DMS153 treated with DMSO at 0.1 percent for 48 hours (cell line): ENCODE results near the gene HYI.

Source experiments
- DNase-seq: peaks from one replicate; lab custom pipeline; 2025; ENCODE audit not compliant: unreplicated experiment; lab: John Stamatoyannopoulos, UW

The HYI gene

DNA sequence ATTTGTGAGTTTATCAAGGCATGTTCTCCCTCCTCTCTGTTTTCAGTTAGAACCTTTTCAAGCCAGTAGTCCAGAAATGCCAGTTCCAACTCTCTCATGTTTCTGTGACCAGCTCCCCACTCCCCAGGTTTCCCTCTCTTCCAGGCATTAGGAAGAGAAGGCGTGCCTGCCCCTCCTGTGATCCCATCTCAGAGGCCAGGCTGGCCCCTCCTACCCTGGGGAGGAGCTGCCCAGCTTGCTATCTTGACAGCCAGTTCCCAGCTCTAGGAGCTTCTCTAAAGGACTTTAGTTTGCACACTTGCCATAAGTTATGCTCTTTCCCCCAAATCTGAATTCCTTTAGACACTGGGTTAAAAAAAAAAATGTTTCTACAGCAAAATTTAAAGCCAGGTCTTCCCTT is 8.9 kb downstream of the HYI start:
- no peak for DNase-seq

DNA sequence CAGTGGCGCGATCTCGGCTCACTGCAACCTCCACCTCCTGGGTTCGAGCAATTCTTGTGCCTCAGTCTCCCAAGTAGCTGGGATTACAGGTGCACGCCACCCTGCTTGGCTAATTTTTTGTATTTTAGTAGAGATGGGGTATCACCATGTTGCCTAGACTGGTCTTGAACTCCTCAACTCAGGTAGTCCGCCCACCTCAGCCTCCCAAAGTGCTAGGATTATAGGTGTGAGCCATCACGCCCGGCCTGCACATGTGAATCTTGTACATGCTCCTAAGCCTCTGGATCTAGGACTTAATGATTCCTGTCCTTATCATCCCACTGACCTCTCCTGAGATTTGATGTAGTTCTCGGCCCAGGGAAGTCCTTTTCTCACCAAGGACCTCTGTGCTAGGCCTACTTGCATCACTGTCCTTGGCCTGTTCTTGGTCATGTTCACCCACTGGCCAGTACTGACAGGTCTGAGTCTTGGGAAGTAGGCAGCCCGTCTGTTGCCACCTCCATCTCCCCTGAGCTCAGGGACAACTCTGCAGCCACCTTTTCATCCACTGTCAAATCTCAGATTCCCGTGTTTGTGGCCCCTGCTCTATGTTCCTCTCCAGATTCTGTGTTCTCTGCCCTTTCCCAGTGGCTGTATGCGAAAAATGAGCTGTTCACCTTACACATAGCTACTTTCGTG is 9.4 kb downstream of the HYI start:
- no peak for DNase-seq

GRCh38 chr1:43443197-43443946 is 10.4 kb downstream of the HYI start:
- DNase-seq = no peak

- no peak for DNase-seq
These were observed 11.0 kb downstream of the HYI start for GRCh38 chr1:43442756-43443155.

DNA sequence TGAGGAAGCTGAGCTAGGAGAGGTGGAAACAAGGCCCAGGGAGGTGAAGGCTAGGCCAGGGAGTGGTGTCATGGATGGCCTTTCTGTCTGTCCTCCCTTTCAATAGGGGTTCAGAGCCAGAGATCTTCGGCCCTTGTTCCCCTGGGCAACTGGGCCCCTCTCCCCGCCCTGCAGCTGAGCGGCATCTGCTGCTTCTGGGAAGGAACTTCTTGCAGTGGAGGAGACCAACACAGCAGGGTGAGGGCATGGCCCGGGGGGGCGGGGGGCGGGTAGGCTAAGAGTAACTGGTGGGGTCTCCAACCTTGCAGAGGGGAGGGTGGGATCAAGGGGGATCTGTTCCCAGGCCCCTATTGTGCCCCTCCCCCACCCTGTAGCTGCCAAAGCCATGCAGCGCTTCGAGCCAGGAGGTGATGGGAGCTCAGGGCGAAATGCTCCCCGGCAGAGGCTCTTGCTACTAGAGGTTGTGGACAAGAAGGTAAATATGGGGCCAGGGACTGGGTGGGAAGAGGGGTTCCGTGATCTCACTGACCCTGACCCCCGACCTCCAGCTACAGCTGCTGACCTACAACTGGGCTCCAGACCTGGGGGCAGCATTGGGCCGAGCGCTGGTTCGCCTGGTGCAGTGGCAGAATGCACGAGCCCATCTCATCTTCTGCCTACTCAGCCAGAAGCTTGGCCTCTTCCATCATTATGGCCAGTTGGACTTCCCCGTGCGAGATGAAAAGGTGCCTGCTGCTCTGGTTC is 11.7 kb downstream of the HYI start:
- DNase-seq = no peak

GRCh38 chr1:43441166-43441893 is 12.4 kb downstream of the HYI start:
- no peak for DNase-seq

DNA sequence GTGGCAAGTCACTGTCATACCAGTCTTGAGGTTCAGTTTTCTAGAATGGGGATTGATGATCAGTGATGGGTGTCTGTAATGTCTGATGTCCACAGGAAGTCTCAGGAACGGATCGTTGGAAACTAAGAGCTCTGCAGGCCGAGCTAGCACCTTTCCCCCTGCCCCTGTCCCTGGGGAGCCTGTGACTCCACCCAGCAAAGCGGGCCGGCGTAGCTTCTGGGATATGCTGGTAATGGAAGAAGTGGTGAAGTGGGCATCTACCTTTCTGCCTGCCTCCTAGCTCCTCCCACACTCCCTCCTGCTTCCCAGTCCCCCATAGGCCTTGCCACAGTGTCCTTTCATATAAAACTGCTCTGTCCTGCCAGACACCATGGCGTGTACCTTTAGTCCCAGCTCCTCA is 13.4 kb downstream of the HYI start:
- DNase-seq = peak; percentile 93

GRCh38 chr1:43439781-43440180 is 13.9 kb downstream of the HYI start:
- DNase-seq = peak; percentile 99

DNA sequence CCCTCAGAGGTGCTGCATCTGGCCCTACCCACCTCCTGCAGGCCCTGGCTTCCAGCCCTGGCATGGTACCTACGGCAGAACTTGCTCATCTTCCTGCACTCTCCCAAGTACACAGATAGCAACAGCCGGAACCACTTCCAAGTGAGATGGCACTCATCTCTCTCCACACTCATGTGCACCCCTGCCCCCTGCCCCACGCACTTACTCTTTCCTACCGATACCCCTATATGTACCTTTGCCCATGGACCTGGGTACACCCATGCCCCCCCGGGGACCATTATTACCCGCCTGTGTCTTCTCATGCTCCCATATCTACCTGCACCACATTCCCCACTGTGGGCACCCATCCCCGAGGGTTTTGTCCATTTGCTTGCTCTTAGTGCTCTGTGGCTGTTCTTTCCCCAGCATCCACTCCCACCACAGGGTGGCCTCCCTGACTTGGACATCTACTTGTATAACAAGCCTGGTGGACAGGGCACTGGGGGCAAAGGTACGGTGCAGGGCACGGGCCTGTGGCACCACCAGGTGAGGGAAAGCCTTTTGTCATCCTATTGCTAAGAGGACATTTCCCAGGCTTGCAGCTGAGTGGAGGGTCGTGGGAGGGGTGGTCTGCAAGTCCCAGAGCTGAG is 14.7 kb downstream of the HYI start:
- no peak for DNase-seq

GRCh38 chr1:43438576-43438952 is 15.2 kb downstream of the HYI start:
- DNase-seq = no peak

DNA sequence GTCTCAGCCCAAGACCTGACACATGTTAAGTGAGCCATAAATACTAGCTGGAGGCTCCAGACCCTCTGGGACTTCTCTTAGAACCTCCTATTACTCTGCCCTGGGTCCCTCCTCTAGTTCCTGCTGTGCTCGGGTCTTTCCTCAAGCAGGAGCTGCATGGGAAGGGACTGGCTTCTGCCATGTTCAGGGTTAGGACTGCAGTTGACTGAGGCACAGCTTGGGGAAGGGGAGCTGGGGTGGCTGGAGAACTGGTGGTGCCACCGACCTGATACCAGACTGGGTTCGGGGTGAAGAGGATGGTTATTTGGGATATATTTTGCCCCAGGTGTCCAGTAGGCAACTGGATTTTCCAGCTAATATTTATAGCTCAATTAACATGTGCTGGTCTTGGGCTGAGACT is 15.7 kb downstream of the HYI start:
- no peak for DNase-seq

GRCh38 chr1:43437031-43437973 is 16.4 kb downstream of the HYI start:
- no peak for DNase-seq

DNA sequence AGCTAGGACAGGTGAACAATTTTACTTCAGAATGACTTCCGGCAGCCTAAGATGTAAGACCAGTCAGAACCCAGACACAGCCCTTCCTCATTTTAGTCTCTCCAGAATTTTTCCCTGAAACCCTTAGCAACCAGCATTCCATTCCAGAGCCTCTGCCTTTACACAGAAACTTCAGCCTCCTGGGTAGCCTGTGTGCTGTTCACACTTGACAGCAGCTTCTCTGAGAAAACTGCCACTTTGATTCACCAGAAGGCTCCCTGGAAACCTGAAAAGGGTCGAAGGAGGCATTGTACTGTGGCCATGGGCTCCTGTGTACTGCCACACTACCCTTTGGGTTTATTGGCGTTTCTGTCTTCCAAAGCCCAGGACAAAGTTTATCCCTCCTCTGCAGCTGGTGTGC is 17.4 kb downstream of the HYI start:
- DNase-seq = no peak

DNA sequence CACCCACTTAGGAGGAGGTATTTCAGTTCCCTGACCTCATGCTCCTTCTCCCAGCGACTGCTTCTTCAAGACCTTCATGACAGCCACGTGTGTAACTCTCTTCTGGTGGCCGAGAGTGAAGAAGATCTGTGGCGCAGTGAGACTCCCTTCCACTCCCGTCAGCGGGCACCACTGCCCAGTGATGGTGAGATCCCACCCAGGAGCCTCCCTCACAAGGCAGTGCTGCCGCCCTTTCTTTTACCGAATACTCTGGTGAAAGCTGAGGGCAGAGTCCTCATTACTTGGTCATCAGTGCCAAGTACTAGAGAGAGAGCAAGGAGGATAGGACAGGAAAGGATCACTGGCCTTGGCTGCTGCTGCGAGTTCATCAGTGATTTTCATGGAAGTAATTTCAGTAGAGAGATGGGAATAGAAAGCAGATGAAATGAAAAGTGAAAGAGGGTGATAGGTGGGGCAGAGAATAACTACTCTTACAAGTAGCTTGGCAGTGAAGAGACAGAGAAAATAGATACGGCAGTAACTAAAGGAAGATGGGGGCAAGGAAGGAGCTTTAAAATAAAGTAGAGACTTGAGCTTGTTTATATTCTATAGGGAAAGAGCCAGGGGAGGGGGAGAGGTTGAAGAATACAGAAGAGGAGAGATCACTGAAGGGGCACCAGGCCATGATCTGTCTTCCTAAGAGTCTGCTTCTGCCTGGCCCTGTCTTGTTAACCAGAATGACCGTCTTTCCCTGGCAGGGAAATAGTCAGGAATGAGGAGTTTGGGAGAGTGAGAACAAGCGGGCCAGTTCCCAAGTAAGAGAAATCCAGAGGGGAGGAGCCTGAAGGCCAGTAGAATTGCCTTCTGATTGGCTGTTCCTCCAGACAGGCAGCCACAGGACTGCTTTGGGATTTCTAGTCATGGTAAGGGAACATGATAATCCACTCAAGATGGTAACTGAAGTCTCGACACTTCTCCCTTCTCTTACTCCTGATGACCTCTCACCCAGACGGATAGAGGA is 18.3 kb downstream of the HYI start:
- no peak for DNase-seq

DNA sequence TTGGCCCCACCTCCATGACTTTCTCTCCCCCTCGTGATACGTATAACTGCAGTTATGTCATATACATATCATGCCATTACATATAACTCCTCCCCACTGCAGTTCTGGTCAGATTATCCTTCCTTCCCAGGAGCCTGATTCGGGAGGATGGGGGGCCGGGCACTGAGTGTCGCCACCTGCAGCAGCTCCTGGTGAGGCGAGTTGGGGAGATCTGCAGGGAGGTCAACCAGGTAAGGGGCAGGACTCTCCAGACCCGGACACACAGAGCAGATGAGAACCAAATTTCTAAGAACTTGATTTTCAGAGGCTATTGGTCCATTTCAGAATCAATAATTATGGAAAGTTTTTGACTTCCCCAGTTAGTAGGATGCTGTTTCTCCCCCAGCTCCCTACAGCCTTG is 19.5 kb downstream of the HYI start:
- no peak for DNase-seq

GRCh38 chr1:43432907-43433306 is 20.8 kb downstream of the HYI start:
- no peak for DNase-seq

DNA sequence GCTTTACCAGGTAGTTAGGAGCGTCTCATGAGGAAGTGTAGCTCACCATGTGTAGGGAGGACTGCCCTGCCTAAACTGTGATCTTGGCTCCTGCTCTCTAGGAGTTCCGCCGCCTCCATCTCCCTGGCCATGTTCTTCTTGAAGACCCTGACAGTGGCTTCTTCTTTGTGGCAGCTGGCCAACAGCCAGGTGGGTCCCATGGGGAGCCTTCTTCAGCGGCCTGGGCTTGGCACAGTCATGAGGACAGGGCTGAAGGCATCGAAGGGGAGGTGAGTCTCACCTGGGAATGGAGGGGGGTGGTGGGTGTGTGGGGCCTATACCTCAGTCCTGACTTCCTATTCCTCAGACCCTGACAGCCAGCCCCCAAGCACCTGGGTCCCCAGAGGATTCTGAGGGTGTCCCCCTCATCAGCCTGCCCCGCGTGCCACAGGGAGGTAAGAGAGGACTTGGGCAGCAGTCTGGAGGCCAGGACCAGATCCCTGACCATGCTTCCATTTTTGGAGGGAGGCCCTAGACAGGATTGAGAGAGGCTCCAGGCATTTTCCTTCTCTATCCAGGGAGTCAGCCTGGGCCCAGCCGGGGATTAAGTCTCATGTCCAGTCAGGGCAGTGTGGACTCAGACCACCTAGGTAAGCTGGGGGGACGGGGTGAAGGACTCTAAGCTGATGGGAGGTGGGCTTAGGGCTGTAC is 21.4 kb downstream of the HYI start:
- no peak for DNase-seq

DNA sequence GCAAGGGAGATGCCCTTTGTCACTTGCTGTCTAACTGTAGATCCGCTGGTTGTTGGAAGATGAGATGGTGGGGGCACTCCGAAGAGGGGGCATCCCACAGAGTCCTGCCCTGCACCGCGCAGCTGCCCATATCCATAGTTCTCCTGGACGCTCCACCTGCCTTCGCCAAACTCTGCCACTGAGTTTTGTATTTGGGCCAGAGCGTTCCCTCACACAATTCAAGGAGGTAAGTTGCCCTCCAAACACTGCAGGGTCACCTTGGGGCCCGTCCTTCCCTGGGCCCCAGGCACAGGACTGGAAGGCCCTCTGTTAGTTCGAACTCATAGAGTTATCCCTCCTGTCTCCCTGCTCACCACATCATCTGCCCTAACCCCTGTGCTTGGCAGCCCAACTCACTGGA is 22.1 kb downstream of the HYI start:
- no peak for DNase-seq
